Pancreas (tissue), 10 donors: Measurements from ENCODE around the gene HRH3. TPM values are rescaled to one million over a fixed set of nuclear protein-coding genes. Genes with fewer than 3 reads are reported as not detected.
A peak's percentile ranks its signal among the peaks of the same experiment; 100 is the strongest.

Experiments
- ATAC-seq, 4 donors: fragments of 200-7000 bp; cut with Tn5 transposase; one replicate each; pipeline versions ENCODE4 v1.8.0 to v1.9.1; 2020; ENCODE audit warnings: mild to moderate bottlenecking in 4 of 4, moderate library complexity in 4 of 4
- DNase-seq, 6 donors: peaks; one replicate each; pipeline ENCODE4 v3.0.0-alpha.2; 2020
- FAIRE-seq: peaks from 2 replicates; lab custom pipeline; 2012; peaks lifted over from hg19 to GRCh38; lab: Jason Lieb, UNC
- H3K27ac ChIP-seq, 4 donors: fragments of 200-600 bp; sonication (generic); 1 replicate in 3 of 4; 2 replicates in 1 of 4; pipeline versions ENCODE4 v1.5.0 to v1.8.0; 2020
- H3K27me3 ChIP-seq, 4 donors: fragments of 200-600 bp; one replicate each; pipeline ENCODE4 v1.8.0; 2021
- H3K36me3 ChIP-seq, 3 donors: fragments of 200-600 bp; sonication (generic) in 1 of 3; one replicate each; pipeline versions ENCODE4 v1.5.0 to v1.8.0; 2020 to 2021
- H3K4me1 ChIP-seq, 3 donors: fragments of 200-600 bp; one replicate each; pipeline ENCODE4 v1.8.0; 2021
- H3K4me3 ChIP-seq, 4 donors: fragments of 200-600 bp; sonication (generic) in 2 of 4; one replicate each; pipeline versions ENCODE4 v1.5.0 to v1.8.0; 2020 to 2021
- H3K9me3 ChIP-seq, 4 donors: fragments of 200-600 bp; one replicate each; pipeline ENCODE4 v1.8.0; 2021
- CTCF ChIP-seq, 4 donors: fragments of 200-600 bp; sonication (generic) in 3 of 4; IDR thresholded peaks; one replicate each; pipeline versions ENCODE4 v1.5.0 to v1.8.0; 2021; ENCODE audit warnings: antibody characterized with exemption in 4 of 4
- WGBS, 2 donors: extraction: QIAGEN DNeasy Blood & Tissue Kit; methylation state at CpG; one replicate each; pipeline ENCODE4 v1.1.7; 2013; 5-methylcytosine and 5-hydroxymethylcytosine counted together
- intact Hi-C, 3 donors: fragments of 100-400 bp; cut with DNase I; formaldehyde crosslinking; loops; one replicate each; pipeline versions ENCODE4 v1.11.1 to v1.14.2; 2022
- polyA plus RNA-seq, 2 donors: library from polyadenylated mRNA; stranded (reverse); fragments of 200-250 nt; gene quantifications; one replicate each; pipeline ENCODE4 v1.2.3, GENCODE V29; 2013
- total RNA-seq, 6 donors: library from RNA; stranded (reverse); fragmentation: NEBNext Ultra II Directional in 4 of 6; extraction: Animal tissue kit (Norgen Biotek cat#: 25700) in 4 of 6; gene quantifications; one replicate each; pipeline versions ENCODE4 v1.2.1 to v1.2.4, GENCODE V29; 2021 to 2023
- donor health status: healthy with polysubstance abuse.
- donor health status: DM: no; HTN: no; CAD: no; lungs with moderate emphysema.
- donor health status: DM: no; HTN: no; CAD: no.
- donor health status: control.
- donor health status: control.
- donor health status: Bipolar disorder and iron deficiency.
- donor health status: DM: yes; HTN: yes; CAD: no.
- donor health status: DM: no; HTN: no; CAD: no.
- donor health status: DM: no; HTN: no; CAD: no.
- donor health status: DM: yes; HTN: yes; CAD: no.

The HRH3 gene
- total and polyA plus RNA-seq, 8 donors = 0.02 to 0.08 (median 0.04) TPM; not detected in 5

DNA sequence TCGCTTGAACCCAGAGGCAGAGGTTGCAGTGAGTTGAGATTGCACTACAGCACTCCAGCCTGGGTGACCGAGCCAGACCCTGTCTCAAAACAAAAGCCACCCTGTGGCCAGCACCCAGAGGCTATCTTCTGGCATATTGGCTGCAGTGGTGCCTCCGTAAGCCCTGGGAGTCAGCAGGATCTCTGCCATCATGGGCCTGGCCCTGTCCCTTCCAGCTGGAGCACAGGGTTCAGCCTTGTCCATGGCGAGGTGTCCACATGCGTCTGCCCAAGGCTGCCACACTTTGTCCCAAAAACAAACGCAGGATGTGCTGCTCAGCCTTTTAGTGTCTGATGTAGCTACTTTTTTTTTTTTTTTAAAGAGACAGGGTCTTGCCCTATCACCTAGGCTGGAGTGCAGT, 52.6 kb downstream of the HRH3 start:
- Histone ChIP-seq H3K36me3 (peaks cover 0 to 45% (median 7%) of the 10 kb centered on the region in 3 donors), H3K4me1 (no peaks in the 10 kb centered on the region), H3K27me3 (no peaks in the 10 kb centered on the region), H3K9me3 (no peaks in the 10 kb centered on the region), H3K4me3 (no peak overlapping the region), H3K27ac (no peak overlapping the region)
- FAIRE-seq (no peak), ATAC-seq (no peak), DNase-seq (peak in 2 of 6 donors; percentile 15 to 21)
- no peak for TF ChIP-seq CTCF (IDR thresholded peaks at IDR 0.05)
- intact Hi-C loops = no loop called here
- 87 to 89% methylated on average over 6 of the region's 6 CpGs for WGBS, 2 donors

DNA sequence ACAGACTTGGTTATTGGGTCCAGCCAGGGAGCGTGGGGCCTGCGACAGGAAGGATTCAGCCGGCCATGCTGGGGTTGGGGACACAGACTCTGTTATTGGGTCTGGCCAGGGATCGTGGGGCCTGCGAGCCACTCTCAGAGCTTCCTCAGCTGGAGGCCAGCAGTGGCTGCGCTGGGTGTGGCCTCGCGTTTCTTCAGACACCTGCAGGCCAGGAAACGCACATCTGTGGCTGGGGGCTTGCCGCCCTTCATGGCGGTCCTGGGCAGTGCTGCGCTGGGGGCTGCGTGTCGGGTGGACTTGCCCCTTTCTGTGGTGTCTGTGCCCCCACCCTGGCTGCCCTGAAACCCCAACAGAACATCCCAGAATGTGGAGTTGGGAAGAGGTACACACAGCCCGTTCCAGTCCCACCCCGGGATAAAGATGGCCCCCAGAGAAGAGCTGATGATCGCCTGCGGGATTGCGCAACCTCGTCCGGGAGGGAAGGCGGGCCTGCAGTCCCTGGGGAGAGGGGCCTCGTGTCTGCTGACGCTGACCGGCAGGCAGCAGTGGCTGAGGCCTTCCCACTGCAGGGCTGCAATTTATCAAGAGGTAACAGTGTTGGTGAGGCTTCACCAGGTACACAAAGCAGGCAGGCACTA, 54.2 kb downstream of the HRH3 start:
- no peak overlapping the region for H3K27ac ChIP-seq
- TF ChIP-seq CTCF (IDR thresholded peaks at IDR 0.05) = no peak
- DNase-seq = peak in 2 of 6 donors; percentile 19 to 55
- 89 to 90% methylated on average over 25 of the region's 25 CpGs for WGBS, 2 donors
- no peak overlapping the region for H3K4me3 ChIP-seq
- peak in 1 of 4 donors; percentile 11 for ATAC-seq
- no peak for FAIRE-seq
- H3K27me3 ChIP-seq = no peaks in the 10 kb centered on the region
- no peaks in the 10 kb centered on the region for H3K9me3 ChIP-seq
- no peaks in the 10 kb centered on the region for H3K4me1 ChIP-seq
- peaks cover 0 to 50% (median 11%) of the 10 kb centered on the region in 3 donors for H3K36me3 ChIP-seq
- intact Hi-C loops = no loop called here

Other genes with a start within 250 kb of the HRH3 start
- gene TAF4, start 154.4 kb downstream of the HRH3 start, total RNA-seq = 10 to 100 TPM in 1 of 6 donors, 1 to 10 TPM in 5; 7.1 to 15.2 (median 8.4) TPM
- 1 to 10 TPM; 5.7 to 9.2 TPM for gene TAF4, start 154.4 kb downstream of the HRH3 start, polyA plus RNA-seq
- 10 to 100 TPM; 14.9 to 19.7 (median 16.7) TPM for gene LSM14B, start 97.8 kb downstream of the HRH3 start, total RNA-seq
- 10 to 100 TPM in 1 of 2 donors, 1 to 10 TPM in 1; 8.4 to 20.1 TPM for gene LSM14B, start 97.8 kb downstream of the HRH3 start, polyA plus RNA-seq
- 100 to 1,000 TPM in 1 of 6 donors, 10 to 100 TPM in 5; 55.6 to 105 (median 74.3) TPM for gene PSMA7, start 76.9 kb downstream of the HRH3 start, total RNA-seq
- gene PSMA7, start 76.9 kb downstream of the HRH3 start, polyA plus RNA-seq = 100 to 1,000 TPM in 1 of 2 donors, 10 to 100 TPM in 1; 67.9 to 119 TPM
- 1 to 10 TPM; 6.6 to 9.7 (median 7.4) TPM for gene SS18L1, start 76.5 kb downstream of the HRH3 start, total RNA-seq
- 10 to 100 TPM; 13.0 to 19.3 TPM for gene SS18L1, start 76.5 kb downstream of the HRH3 start, polyA plus RNA-seq
- gene MTG2, start 37.2 kb downstream of the HRH3 start, total RNA-seq = 10 to 100 TPM in 5 of 6 donors, 1 to 10 TPM in 1; 9.7 to 21.1 (median 13.1) TPM
- 10 to 100 TPM; 36.2 to 55.3 TPM for gene MTG2, start 37.2 kb downstream of the HRH3 start, polyA plus RNA-seq
- 10 to 100 TPM; 42.4 to 56.8 (median 49.2) TPM for gene OSBPL2, start 18.2 kb upstream of the HRH3 start, total RNA-seq
- gene OSBPL2, start 18.2 kb upstream of the HRH3 start, polyA plus RNA-seq = 10 to 100 TPM; 33.3 to 34.6 TPM
- 10 to 100 TPM; 33.3 to 76.0 (median 36.5) TPM for gene ADRM1, start 82.7 kb upstream of the HRH3 start, total RNA-seq
- gene ADRM1, start 82.7 kb upstream of the HRH3 start, polyA plus RNA-seq = 10 to 100 TPM; 61.9 to 74.8 TPM
- 10 to 100 TPM; 43.6 to 89.5 (median 59.4) TPM for gene LAMA5, start 147.0 kb upstream of the HRH3 start, total RNA-seq
- 100 to 1,000 TPM; 259 to 344 TPM for gene LAMA5, start 147.0 kb upstream of the HRH3 start, polyA plus RNA-seq
- gene RPS21, start 166.8 kb upstream of the HRH3 start, total RNA-seq = 1,000 to 10,000 TPM in 2 of 6 donors, 100 to 1,000 TPM in 4; 662 to 1,102 (median 850) TPM
- gene RPS21, start 166.8 kb upstream of the HRH3 start, polyA plus RNA-seq = 1,000 to 10,000 TPM; 2,124 to 2,141 TPM
- gene CABLES2, start 187.0 kb upstream of the HRH3 start, total RNA-seq = 1 to 10 TPM; 1.4 to 2.3 (median 1.9) TPM
- gene CABLES2, start 187.0 kb upstream of the HRH3 start, polyA plus RNA-seq = 1 to 10 TPM; 1.5 to 2.9 TPM
- 1 to 10 TPM in 3 of 6 donors, under 1 TPM in 3; 0.66 to 2.5 (median 1.0) TPM for gene RBBP8NL, start 207.3 kb upstream of the HRH3 start, total RNA-seq
- gene RBBP8NL, start 207.3 kb upstream of the HRH3 start, polyA plus RNA-seq = 1 to 10 TPM; 2.0 to 4.8 TPM